Anterior cingulate cortex (tissue), 58 donors: ENCODE measurements around the gene TENM4.
A peak's percentile ranks its signal among the peaks of the same experiment; 100 is the strongest.

ENCODE experiments used
- DNase-seq, 58 donors: peaks; one replicate each; lab custom pipeline; 2025; lab: John Stamatoyannopoulos, UW

Gene TENM4

GRCh38 chr11:79262221-79262620 is 178.6 kb downstream of the TENM4 start:
- no peak for DNase-seq

GRCh38 chr11:79261684-79262083 is 179.1 kb downstream of the TENM4 start:
- no peak for DNase-seq

GRCh38 chr11:79259800-79260199 is 181.0 kb downstream of the TENM4 start:
- DNase-seq = no peak

DNA sequence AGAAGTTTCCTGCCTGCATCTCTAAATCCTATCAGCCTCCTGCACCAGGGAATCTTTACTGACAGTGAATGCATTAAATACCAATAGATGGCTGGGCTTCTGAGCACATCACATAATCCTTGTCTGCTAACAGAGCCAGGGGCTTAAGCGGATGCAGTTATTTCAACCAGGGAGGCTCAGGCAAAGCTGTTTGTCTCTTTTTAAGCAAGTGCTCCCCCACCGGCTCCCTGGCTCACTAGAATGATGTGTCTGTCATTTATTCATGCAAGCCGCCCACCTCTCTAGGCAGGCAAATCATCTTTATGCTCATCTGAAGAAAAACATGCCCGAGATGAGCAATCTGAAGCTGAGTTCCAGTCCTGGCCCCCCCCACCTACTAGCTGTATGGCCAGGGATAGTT is 182.3 kb downstream of the TENM4 start:
- DNase-seq = peak in 18 of 58 donors; percentile 6 to 51 (median 26)

DNA sequence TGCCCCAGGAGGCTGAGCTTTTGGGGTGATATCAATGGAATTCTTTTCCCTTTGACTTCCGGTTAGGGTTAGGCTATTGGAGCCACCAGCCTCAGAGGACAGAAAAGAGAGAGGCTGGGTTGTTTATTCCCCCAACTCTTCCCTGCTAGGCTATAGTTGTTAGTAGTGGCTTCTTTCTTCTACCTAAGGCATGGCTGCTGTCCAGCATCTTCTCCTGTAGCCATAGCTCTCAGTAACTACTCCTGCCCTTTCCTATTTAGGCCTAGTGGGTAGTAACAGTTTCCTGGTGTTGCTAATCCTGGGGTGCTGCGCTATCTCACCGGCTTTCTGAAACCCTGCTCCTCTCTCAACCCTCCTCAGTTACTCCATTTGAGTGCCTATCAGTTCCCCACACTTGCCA is 184.9 kb downstream of the TENM4 start:
- DNase-seq = no peak

GRCh38 chr11:79253280-79253679 is 187.6 kb downstream of the TENM4 start:
- DNase-seq = peak in 55 of 58 donors; percentile 16 to 92 (median 67)

DNA sequence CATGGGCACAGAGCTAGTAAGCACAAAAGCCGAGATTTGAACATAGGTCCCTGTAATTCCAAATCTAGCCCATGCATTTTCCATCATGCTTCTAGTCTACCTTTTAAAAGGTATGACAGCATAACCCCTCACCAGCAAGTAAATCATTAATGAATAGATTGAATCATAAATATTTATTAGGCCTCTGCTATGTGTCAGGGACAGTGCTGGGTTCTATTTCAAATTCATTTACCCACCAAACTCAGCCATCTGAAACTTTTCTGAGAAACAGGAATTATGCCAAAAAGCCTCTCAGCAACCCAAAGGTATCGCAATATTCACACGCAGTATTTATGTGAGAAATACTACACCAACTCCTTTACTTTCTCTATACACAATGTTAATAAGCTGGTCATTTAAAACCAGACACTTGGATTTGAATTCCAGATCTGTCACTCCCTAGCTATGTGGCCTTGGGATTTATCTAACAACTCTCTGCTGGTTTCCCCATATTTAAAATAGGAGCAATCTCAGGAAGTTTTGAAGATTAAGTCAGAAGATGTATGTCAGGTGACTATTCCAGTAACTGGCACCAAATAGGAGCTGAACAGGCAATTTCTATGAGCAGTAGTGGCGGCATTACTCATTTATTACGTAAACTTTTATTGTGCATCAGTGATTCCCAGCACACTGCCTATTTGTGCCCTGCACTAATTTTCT is 191.4 kb downstream of the TENM4 start:
- no peak for DNase-seq

DNA sequence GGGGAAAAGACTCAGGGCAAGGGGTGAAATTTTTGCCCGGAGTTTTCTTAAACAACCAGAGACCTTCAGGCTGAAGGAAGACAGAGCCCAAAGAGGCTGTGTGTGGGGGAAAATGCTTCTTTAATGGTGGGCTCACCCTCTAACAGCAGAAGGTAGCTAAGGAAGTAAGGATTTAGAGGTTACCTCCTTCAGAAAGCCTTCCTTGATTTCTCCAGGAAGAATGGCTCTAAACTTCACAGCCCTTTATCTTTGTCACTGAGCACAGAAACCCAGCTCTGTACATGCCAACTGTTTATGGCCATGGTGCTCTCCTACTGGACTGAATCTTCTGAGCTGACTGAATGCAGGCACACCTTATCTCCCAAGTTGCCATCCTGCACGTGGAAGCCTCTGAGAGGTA is 196.0 kb downstream of the TENM4 start:
- no peak for DNase-seq

GRCh38 chr11:79244241-79244772 is 196.5 kb downstream of the TENM4 start:
- DNase-seq = no peak

DNA sequence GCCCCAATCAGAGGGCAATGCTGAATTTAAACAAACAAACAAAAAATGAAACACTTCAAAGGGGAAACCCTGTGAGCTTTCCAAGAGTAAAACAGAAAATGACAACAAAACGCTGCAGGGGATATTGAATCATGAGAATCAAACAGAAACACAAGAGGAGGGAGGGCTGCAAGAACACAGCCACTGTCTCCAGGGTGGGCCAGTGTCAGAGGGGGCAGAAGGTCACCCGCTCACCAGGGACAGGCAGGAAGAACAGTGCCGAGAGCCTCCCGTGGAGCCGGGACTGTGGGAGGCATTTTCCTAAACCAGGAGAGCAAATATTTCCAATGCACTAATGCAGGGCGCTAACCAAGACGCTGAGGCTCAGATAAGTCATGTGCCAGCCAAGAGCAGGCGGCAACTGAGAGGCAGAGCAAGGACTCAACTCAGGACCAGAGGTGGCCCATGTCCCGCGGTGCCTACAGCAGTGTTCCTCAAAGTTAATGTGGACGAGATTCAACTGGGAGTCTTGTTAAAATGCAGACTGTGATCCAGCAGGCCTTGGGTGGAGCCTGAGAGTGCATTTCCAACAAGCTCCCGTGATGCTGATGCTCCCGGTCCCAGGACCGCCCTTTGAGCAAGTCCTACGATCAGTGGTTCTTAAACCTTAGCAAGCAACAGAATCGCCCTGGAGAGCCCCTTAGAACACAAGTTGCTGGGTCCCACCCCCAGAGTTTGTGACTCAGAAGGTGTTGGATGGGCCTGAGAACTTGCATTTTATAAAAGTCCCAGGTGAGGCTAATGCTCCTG is 197.2 kb downstream of the TENM4 start:
- no peak for DNase-seq

GRCh38 chr11:79242616-79243015 is 198.2 kb downstream of the TENM4 start:
- DNase-seq = no peak

- DNase-seq = no peak
Observed at GRCh38 chr11:79241852-79242241, 199.0 kb downstream of the TENM4 start.

- no peak for DNase-seq
Observed at GRCh38 chr11:79241205-79241851, 199.5 kb downstream of the TENM4 start.

DNA sequence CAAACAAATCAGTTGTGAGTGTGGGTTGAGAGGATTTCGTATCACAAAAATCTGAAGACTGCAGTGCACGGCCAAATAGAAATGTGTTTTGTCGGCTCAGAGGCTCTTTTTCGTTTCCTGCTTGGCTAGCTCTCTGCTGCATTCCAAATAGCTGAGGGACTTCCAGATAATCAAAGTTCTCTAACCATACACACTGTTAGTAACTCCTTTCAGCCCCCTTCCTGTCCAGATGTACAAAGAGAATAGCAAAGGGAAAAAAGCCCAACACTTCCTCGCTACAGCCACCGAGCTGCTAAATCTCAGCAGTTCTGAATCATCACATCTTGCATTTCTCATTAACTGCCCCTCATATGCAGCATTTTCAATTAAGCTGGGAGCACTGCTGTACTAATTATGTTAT is 203.1 kb downstream of the TENM4 start:
- DNase-seq = peak in 1 of 58 donors; percentile 22

GRCh38 chr11:79237091-79237490 is 203.7 kb downstream of the TENM4 start:
- no peak for DNase-seq

DNA sequence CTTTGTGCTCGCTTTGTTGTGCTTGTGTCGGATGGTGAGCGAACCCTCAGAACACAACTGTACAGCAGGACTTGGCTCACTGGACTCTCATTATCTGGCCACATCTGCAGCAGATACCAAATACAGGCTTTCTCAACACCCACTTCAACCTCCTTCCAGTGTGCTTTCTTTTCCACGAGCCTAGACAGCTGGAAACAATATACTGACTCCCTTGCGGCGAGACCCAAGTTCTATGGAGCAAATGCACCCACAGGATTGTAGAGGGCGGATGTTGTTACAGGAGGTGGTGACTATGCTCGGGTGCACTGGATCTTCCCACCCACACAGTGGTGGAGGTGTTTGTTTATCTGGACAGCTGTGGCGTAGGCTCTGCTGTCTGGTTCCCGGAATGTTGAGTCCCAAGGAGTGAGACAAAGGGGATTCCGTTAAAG is 204.3 kb downstream of the TENM4 start:
- no peak for DNase-seq

- DNase-seq = no peak
Observed at GRCh38 chr11:79235696-79236095, 205.1 kb downstream of the TENM4 start.

DNA sequence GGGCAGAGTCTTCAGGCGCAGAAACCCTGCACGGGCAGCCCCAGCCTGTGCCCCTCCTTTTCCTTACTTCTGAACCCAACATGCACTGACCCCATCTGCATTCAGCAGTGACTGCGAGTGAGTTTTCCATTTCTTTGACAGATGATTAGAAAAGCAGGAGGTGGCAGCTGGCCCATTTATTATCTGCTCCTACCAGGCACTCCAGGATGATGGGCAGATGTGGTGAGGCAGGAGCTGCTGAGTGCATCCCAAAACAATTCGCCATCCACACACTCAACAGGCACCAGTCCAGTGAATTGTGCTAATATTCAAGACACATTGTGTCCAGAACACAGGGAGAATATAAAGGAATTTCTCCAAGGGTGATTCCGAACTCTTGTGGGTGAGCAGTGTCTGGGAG is 208.5 kb downstream of the TENM4 start:
- no peak for DNase-seq

- no peak for DNase-seq
Observed at GRCh38 chr11:79229047-79229446, 211.8 kb downstream of the TENM4 start.

DNA sequence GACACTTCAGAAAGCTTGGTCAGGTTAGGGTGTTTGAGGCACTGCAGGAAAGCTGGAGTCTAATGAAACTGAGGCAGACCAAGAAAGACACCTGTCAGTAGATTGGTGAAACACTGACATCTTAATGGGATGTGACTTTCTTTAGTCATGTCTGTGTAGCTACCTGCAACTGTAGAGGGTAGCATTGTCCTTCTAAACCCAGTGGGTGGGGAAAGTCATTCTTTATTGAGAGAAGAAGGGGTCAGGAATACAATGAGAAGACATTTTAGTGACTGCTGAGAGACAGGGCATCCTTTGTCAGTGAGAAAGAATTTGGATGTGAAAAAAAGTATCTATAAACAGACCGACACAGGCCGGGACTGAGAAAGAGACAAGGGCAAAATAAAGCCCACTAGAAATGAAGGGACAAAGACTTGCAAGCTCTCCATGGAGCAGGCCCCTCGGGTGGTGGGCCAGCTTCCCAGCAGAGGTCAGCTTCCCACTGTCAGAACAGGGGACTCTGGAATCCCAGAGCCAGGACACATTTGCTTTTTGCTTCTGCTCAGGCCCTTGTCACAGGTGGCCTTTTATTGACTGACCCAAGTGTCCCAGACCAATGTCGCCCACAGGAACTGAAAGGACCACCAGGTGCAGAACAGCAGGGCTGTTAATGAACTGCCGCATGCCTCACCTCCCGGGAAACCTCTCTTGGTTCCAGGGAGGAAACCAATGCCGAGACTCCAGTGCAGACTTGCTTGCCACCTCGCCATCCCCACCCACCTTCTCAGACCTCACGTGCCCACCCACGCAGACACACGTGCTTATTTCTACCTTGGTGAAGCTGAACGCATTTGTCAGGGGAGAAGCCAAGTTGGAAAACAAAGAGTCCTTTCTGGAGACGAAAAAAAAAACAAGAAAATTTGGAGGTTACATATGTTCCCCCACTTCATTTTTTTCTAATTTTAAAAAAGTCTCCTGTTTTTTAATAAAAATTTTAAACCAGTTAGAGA is 212.8 kb downstream of the TENM4 start:
- DNase-seq = no peak
